ENCODE measurements around the gene DSC2. TPM values are rescaled to one million over a fixed set of nuclear protein-coding genes. Genes with fewer than 3 reads are reported as not detected.
A peak's percentile ranks its signal among the peaks of the same experiment; 100 is the strongest.

The DSC2 gene
- total RNA-seq, 1 experiment from 2014 or later = 22.7 TPM

DNA sequence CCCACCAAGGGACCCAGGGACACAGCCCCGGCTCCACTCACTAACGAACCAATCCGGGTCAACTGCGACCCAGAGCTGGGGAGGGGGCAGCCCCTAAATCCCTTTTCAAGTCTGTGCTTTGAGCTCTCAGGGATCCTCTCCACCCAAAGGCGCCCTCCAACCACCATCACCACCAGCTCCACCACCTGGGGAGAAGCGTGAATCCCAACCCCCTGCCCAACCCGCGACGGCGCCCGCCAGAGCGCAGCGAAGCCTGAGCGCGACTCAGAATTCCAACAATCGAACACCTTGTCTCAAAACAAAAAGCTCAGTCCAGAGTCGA, 60.2 kb downstream of the DSC2 start:
- Histone ChIP-seq H3K36me3 (ENCODE audit: control insufficient read depth, insufficient read depth, low read length) (no peaks in the 10 kb centered on the region), H3K9me3 (no peaks in the 10 kb centered on the region), H3K4me3 (ENCODE audit: low read depth, low read length) (peak overlapping the region; percentile 44), H3K27me3 (replicated peaks; ENCODE audit: control insufficient read depth, insufficient read depth, low read length) (no peaks in the 10 kb centered on the region), H3K4me1 (0 out of 2 replicates have a peak, but pooled peaks cover 4% of the 10 kb centered on the region)
- Mint-ChIP-seq H3K4me1 (ENCODE audit: low read depth, unreplicated experiment) (peaks cover 6% of the 10 kb centered on the region), H3K9me3 (ENCODE audit: unreplicated experiment) (no peaks in the 10 kb centered on the region), H3K4me3 (ENCODE audit: unreplicated experiment) (peak overlapping the region; percentile 80), H3K27ac (ENCODE audit: unreplicated experiment) (peak overlapping the region; percentile 76), H3K36me3 (ENCODE audit: insufficient read depth, unreplicated experiment) (no peaks in the 10 kb centered on the region), H3K27me3 (ENCODE audit: insufficient read depth, unreplicated experiment) (peaks cover 5% of the 10 kb centered on the region)
- intact Hi-C loops (cut with micrococcal nuclease; ENCODE audit: unreplicated experiment) = no loop called here
- peak in 1 of 2 experiments; percentile 26 for DNase-seq
- no TSS peak for BruUV-seq (replicated peaks)
- CTCF ChIA-PET = interaction anchor here (0.5 kb wide), 1 partner anchor 388 kb away, joined by 4 read pairs; no protein-coding TSS in a partner anchor
- TF ChIP-seq, protein P1, sequence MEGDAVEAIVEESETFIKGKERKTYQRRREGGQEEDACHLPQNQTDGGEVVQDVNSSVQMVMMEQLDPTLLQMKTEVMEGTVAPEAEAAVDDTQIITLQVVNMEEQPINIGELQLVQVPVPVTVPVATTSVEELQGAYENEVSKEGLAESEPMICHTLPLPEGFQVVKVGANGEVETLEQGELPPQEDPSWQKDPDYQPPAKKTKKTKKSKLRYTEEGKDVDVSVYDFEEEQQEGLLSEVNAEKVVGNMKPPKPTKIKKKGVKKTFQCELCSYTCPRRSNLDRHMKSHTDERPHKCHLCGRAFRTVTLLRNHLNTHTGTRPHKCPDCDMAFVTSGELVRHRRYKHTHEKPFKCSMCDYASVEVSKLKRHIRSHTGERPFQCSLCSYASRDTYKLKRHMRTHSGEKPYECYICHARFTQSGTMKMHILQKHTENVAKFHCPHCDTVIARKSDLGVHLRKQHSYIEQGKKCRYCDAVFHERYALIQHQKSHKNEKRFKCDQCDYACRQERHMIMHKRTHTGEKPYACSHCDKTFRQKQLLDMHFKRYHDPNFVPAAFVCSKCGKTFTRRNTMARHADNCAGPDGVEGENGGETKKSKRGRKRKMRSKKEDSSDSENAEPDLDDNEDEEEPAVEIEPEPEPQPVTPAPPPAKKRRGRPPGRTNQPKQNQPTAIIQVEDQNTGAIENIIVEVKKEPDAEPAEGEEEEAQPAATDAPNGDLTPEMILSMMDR (IDR thresholded peaks at IDR 0.05; ENCODE audit: insufficient read depth in 1 of 2, low read depth in 1 of 2, low read length in 1 of 2, severe bottlenecking in 1 of 2, unreplicated experiment in 1 of 2) = no peak
- POLR2A ChIA-PET = no interaction called here

GRCh38 chr18:31041271-31042083, 60.7 kb downstream of the DSC2 start:
- Histone ChIP-seq H3K9me3 (no peaks in the 10 kb centered on the region), H3K4me3 (ENCODE audit: low read depth, low read length) (peak overlapping the region; percentile 44), H3K4me1 (0 out of 2 replicates have a peak, but pooled peaks cover 4% of the 10 kb centered on the region), H3K36me3 (ENCODE audit: control insufficient read depth, insufficient read depth, low read length) (no peaks in the 10 kb centered on the region), H3K27me3 (replicated peaks; ENCODE audit: control insufficient read depth, insufficient read depth, low read length) (no peaks in the 10 kb centered on the region)
- H3K27me3 Mint-ChIP-seq (ENCODE audit: insufficient read depth, unreplicated experiment) = peaks cover 5% of the 10 kb centered on the region
- intact Hi-C loops (cut with micrococcal nuclease; ENCODE audit: unreplicated experiment) = no loop called here
- H3K36me3 Mint-ChIP-seq (ENCODE audit: insufficient read depth, unreplicated experiment) = no peaks in the 10 kb centered on the region
- DNase-seq = peak; percentile 5 to 26
- H3K27ac Mint-ChIP-seq (ENCODE audit: unreplicated experiment) = peak overlapping the region; percentile 76
- peaks cover 6% of the 10 kb centered on the region for H3K4me1 Mint-ChIP-seq (ENCODE audit: low read depth, unreplicated experiment)
- BruUV-seq (replicated peaks) = TSS peak; percentile 47
- CTCF ChIA-PET = interaction anchor here (0.5 kb wide), 1 partner anchor 388 kb away, joined by 4 read pairs; no protein-coding TSS in a partner anchor
- TF ChIP-seq, protein P1 (IDR thresholded peaks at IDR 0.05; ENCODE audit: insufficient read depth in 1 of 2, low read depth in 1 of 2, low read length in 1 of 2, severe bottlenecking in 1 of 2, unreplicated experiment in 1 of 2) = no peak
- POLR2A ChIA-PET = no interaction called here
- no peaks in the 10 kb centered on the region for H3K9me3 Mint-ChIP-seq (ENCODE audit: unreplicated experiment)
- H3K4me3 Mint-ChIP-seq (ENCODE audit: unreplicated experiment) = peak overlapping the region; percentile 80

GRCh38 chr18:31040686-31041270, 61.4 kb downstream of the DSC2 start:
- Mint-ChIP-seq H3K27ac (ENCODE audit: unreplicated experiment) (no peak overlapping the region), H3K9me3 (ENCODE audit: unreplicated experiment) (no peaks in the 10 kb centered on the region), H3K4me1 (ENCODE audit: low read depth, unreplicated experiment) (peaks cover 6% of the 10 kb centered on the region), H3K36me3 (ENCODE audit: insufficient read depth, unreplicated experiment) (no peaks in the 10 kb centered on the region), H3K4me3 (ENCODE audit: unreplicated experiment) (peak overlapping the region; percentile 80), H3K27me3 (ENCODE audit: insufficient read depth, unreplicated experiment) (peaks cover 5% of the 10 kb centered on the region)
- BruUV-seq (replicated peaks) = no TSS peak
- no peaks in the 10 kb centered on the region for H3K9me3 ChIP-seq
- POLR2A ChIA-PET = no interaction called here
- no peaks in the 10 kb centered on the region for H3K27me3 ChIP-seq (replicated peaks; ENCODE audit: control insufficient read depth, insufficient read depth, low read length)
- peak in 1 of 2 experiments; percentile 4 for DNase-seq
- H3K4me1 ChIP-seq = 0 out of 2 replicates have a peak, but pooled peaks cover 4% of the 10 kb centered on the region
- intact Hi-C loops (cut with micrococcal nuclease; ENCODE audit: unreplicated experiment) = no loop called here
- peak overlapping the region; percentile 44; the same call in 1 of the 2 replicates for H3K4me3 ChIP-seq (ENCODE audit: low read depth, low read length)
- CTCF ChIA-PET = no interaction called here
- no peaks in the 10 kb centered on the region for H3K36me3 ChIP-seq (ENCODE audit: control insufficient read depth, insufficient read depth, low read length)
- TF ChIP-seq, protein P1 (IDR thresholded peaks at IDR 0.05; ENCODE audit: insufficient read depth in 1 of 2, low read depth in 1 of 2, low read length in 1 of 2, severe bottlenecking in 1 of 2, unreplicated experiment in 1 of 2) = no peak
